B cell (primary cell): ENCODE measurements around the gene BACH2. TPM values are rescaled to one million over a fixed set of nuclear protein-coding genes. Genes with fewer than 3 reads are reported as not detected.

Experiments
- ATAC-seq: fragments of 200-7000 bp; cut with Tn5 transposase; one replicate; pipeline ENCODE4 v1.10.0; 2021; ENCODE audit warnings: low read depth, mild to moderate bottlenecking, moderate number of reproducible peaks, moderate library complexity
- CTCF ChIA-PET: fragments of 350-600 bp; sonication (Branson Sonifier 250); formaldehyde crosslinking; loops from one replicate; lab custom pipeline; 2021; ENCODE audit warnings: antibody characterized with exemption, inconsistent platforms; lab: Charles Lee
- POLR2A ChIA-PET: fragments of 350-600 bp; sonication (Branson Sonifier 250); formaldehyde crosslinking; loops from one replicate; lab custom pipeline; 2021; ENCODE audit warnings: antibody characterized with exemption; lab: Charles Lee
- DNase-seq: peaks from one replicate; pipeline ENCODE4 v3.0.0; 2013
- H2AFZ ChIP-seq: 2 replicates; pipeline ENCODE4 v1.6.1; 2012; ENCODE audit warnings: mild to moderate bottlenecking, low read depth, low read length; ENCODE audit not compliant: insufficient read depth, poor library complexity, severe bottlenecking
- H3K27ac ChIP-seq, 2 donors: 1 replicate in 1 of 2; 2 replicates in 1 of 2; pipeline ENCODE4 v1.5.1; 2012 to 2013; ENCODE audit warnings: low read length in 2 of 2, mild to moderate bottlenecking in 2 of 2, moderate library complexity in 1 of 2
- H3K27me3 ChIP-seq, 4 experiments: fragments of 200-600 bp in 1 of 4; sonication (generic) in 1 of 4; replicated peaks in 1 of 4; 1 replicate in 2 of 4; 2 replicates in 2 of 4; pipeline versions ENCODE4 v1.6.1 to v1.7.0; 2013 to 2016; ENCODE audit warnings: low read length in 3 of 4, mild to moderate bottlenecking in 2 of 4, mixed read lengths in 1 of 4, moderate library complexity in 1 of 4; ENCODE audit not compliant: insufficient read depth in 4 of 4, control insufficient read depth in 3 of 4; ENCODE audit errors: control extremely low read depth in 1 of 4
- H3K36me3 ChIP-seq, 2 experiments: replicated peaks in 1 of 2; 1 replicate in 1 of 2; 2 replicates in 1 of 2; pipeline versions ENCODE4 v1.6.1 to v1.7.1; 2013; ENCODE audit warnings: low read length in 1 of 2; ENCODE audit not compliant: insufficient read depth in 2 of 2, control insufficient read depth in 1 of 2; ENCODE audit errors: control extremely low read depth in 1 of 2, extremely low read depth in 1 of 2
- H3K4me1 ChIP-seq, 2 donors: fragments of 200-600 bp in 1 of 2; sonication (generic) in 1 of 2; 1 replicate in 1 of 2; 2 replicates in 1 of 2; pipeline versions ENCODE4 v1.5.1 to v1.6.1; 2013 to 2017; ENCODE audit warnings: low read length in 2 of 2; ENCODE audit not compliant: control insufficient read depth in 2 of 2, insufficient read depth in 2 of 2
- H3K4me2 ChIP-seq: replicated peaks from 2 replicates; pipeline ENCODE3; 2012; ENCODE audit warnings: mild to moderate bottlenecking, low read depth, low read length; ENCODE audit not compliant: poor library complexity, severe bottlenecking
- H3K4me3 ChIP-seq, 5 experiments: fragments of 200-600 bp in 1 of 5; sonication (generic) in 1 of 5; 1 replicate in 3 of 5; 2 replicates in 2 of 5; pipeline versions ENCODE4 v1.5.1 to v1.7.0; 2011 to 2016; ENCODE audit warnings: low read length in 4 of 5, mild to moderate bottlenecking in 4 of 5, low read depth in 2 of 5, control low read depth in 1 of 5, moderate library complexity in 1 of 5; ENCODE audit not compliant: insufficient read depth in 1 of 5; ENCODE audit errors: control extremely low read depth in 1 of 5, extremely low read depth in 1 of 5
- H3K79me2 ChIP-seq: fragments of 200-600 bp; sonication (generic); one replicate; pipeline ENCODE4 v1.6.0; 2016; ENCODE audit warnings: low read length; ENCODE audit not compliant: control insufficient read depth, insufficient read depth
- H3K9ac ChIP-seq: fragments of 200-600 bp; sonication (generic); 2 replicates; pipeline ENCODE4 v1.6.1; 2017; ENCODE audit warnings: mild to moderate bottlenecking, low read length, moderate library complexity
- H3K9me3 ChIP-seq, 3 donors: one replicate each; pipeline versions ENCODE4 v1.6.1 to v1.7.1; 2013; ENCODE audit warnings: low read length in 2 of 3; ENCODE audit not compliant: control insufficient read depth in 2 of 3, insufficient read depth in 1 of 3; ENCODE audit errors: control extremely low read depth in 1 of 3
- H4K20me1 ChIP-seq: 2 replicates; pipeline ENCODE4 v1.6.0; 2012; ENCODE audit warnings: mild to moderate bottlenecking, low read length; ENCODE audit not compliant: insufficient read depth, control insufficient read depth, poor library complexity, severe bottlenecking
- H3K27ac Mint-ChIP-seq: one replicate; pipeline ENCODE4 v1.8.0; 2021; ENCODE audit warnings: mixed read lengths
- H3K27me3 Mint-ChIP-seq: one replicate; pipeline ENCODE4 v1.8.0; 2021; ENCODE audit warnings: mixed read lengths
- H3K4me1 Mint-ChIP-seq: one replicate; pipeline ENCODE4 v1.8.0; 2021; ENCODE audit warnings: mixed read lengths
- H3K4me3 Mint-ChIP-seq: one replicate; pipeline ENCODE4 v1.8.0; 2021; ENCODE audit warnings: mixed read lengths
- H3K9me3 Mint-ChIP-seq: one replicate; pipeline ENCODE4 v1.8.0; 2022; ENCODE audit warnings: mixed read lengths; ENCODE audit not compliant: insufficient read depth
- CTCF ChIP-seq: fragments of 200-600 bp; IDR thresholded peaks from one replicate; pipeline ENCODE4 v1.8.0; 2022; ENCODE audit warnings: antibody characterized with exemption, mild to moderate bottlenecking
- EZH2 ChIP-seq: IDR thresholded peaks from 2 replicates; pipeline ENCODE4 v1.6.1; 2012; ENCODE audit warnings: borderline replicate concordance, low read depth, mild to moderate bottlenecking, moderate library complexity, low read length; ENCODE audit not compliant: insufficient read depth, poor library complexity, severe bottlenecking
- WGBS: methylation state at CpG from one replicate; pipeline ENCODE4 v1.1.5; 2013; ENCODE audit warnings: missing lambda C conversion rate; ENCODE audit not compliant: insufficient coverage; 5-methylcytosine and 5-hydroxymethylcytosine counted together
- intact Hi-C: fragments of 100-400 bp; cut with micrococcal nuclease; formaldehyde crosslinking; loops from one replicate; pipeline ENCODE4 v1.10.0; 2022
- polyA plus RNA-seq: library from polyadenylated mRNA; depleted of rRNA; stranded (reverse); fragments of >200 nt; gene quantifications from 2 replicates; pipeline ENCODE4 v1.2.3, GENCODE V29; 2012
- total RNA-seq, 2 donors: library from RNA; stranded (reverse); fragments of 120-200 nt in 1 of 2; gene quantifications; 1 replicate in 1 of 2; 2 replicates in 1 of 2; pipeline versions ENCODE4 v1.2.3 to v1.2.4, GENCODE V29; 2013 to 2022

BACH2 gene
- total and polyA plus RNA-seq, 2 donors (not counting 1 experiment from before 2014, with no cell fraction given) = 41.1 to 235 TPM

- H4K20me1 ChIP-seq = peaks cover 87% of the 10 kb centered on the region
- H3K9me3 ChIP-seq = no peaks in the 10 kb centered on the region
- peaks cover 77% of the 10 kb centered on the region for H3K79me2 ChIP-seq
- no peaks in the 10 kb centered on the region for H3K27me3 ChIP-seq
- H3K4me1 ChIP-seq = peaks cover 12 to 20% of the 10 kb centered on the region in 2 donors
- WGBS = 97% methylated on average over 5 of the region's 6 CpGs
- ChIA-PET POLR2A (no interaction called here), CTCF (no interaction called here)
- no peak overlapping the region for H2AFZ ChIP-seq
- intact Hi-C loops = no loop called here
- Mint-ChIP-seq H3K4me1 (peaks cover 77% of the 10 kb centered on the region), H3K4me3 (no peak overlapping the region), H3K9me3 (no peaks in the 10 kb centered on the region), H3K27me3 (no peaks in the 10 kb centered on the region), H3K27ac (peak overlapping the region; percentile 21)
- H3K27ac ChIP-seq = no peak overlapping the region
- peaks cover 0 to 32% of the 10 kb centered on the region in 2 experiments for H3K36me3 ChIP-seq
- TF ChIP-seq EZH2 (no peak), CTCF (no peak)
- no peak overlapping the region for H3K9ac ChIP-seq
- DNase-seq (no peak), ATAC-seq (no peak)
- no peak overlapping the region for H3K4me3 ChIP-seq
- H3K4me2 ChIP-seq = no peak overlapping the region
These were observed 272.0 kb downstream of the BACH2 start for GRCh38 chr6:90024633-90025032.

- peaks cover 20% of the 10 kb centered on the region in 2 donors for H3K4me1 ChIP-seq
- H3K27ac Mint-ChIP-seq = no peak overlapping the region
- POLR2A ChIA-PET = no interaction called here
These were observed 274.9 kb downstream of the BACH2 start for GRCh38 chr6:90021711-90022110.

More at GRCh38 chr6:90021711-90022110, 274.9 kb downstream of the BACH2 start:
- Histone ChIP-seq H3K4me3 (no peak overlapping the region), H3K4me2 (no peak overlapping the region), H3K9ac (no peak overlapping the region), H3K27me3 (no peaks in the 10 kb centered on the region), H4K20me1 (peaks cover 80% of the 10 kb centered on the region), H3K79me2 (peaks cover 66% of the 10 kb centered on the region), H2AFZ (no peak overlapping the region), H3K36me3 (peaks cover 0 to 47% of the 10 kb centered on the region in 2 experiments), H3K27ac (no peak overlapping the region), H3K9me3 (no peaks in the 10 kb centered on the region)
- H3K4me1 Mint-ChIP-seq = peaks cover 58% of the 10 kb centered on the region
- intact Hi-C loops = no loop called here
- ATAC-seq = no peak
- H3K9me3 Mint-ChIP-seq = no peaks in the 10 kb centered on the region
- no peak for DNase-seq
- CTCF ChIA-PET = no interaction called here
- no peak for TF ChIP-seq EZH2
- no peak for TF ChIP-seq CTCF
- WGBS = no CpG with 5 or more reads among the region's 2 CpGs
- H3K27me3 Mint-ChIP-seq = no peaks in the 10 kb centered on the region
- H3K4me3 Mint-ChIP-seq = no peak overlapping the region
